22Rv1 (cell line): Measurements from ENCODE around the gene SPDYE2B.
"Not testable (repeated sequence)": the region's sequence is repeated elsewhere in the genome, so short reads cannot be mapped to it uniquely, and the experiment has no call there.

Source experiments
- H3K27ac ChIP-seq: fragments of 450-650 bp; 2 replicates; pipeline ENCODE4 v1.5.1; 2017

Gene SPDYE2B

DNA sequence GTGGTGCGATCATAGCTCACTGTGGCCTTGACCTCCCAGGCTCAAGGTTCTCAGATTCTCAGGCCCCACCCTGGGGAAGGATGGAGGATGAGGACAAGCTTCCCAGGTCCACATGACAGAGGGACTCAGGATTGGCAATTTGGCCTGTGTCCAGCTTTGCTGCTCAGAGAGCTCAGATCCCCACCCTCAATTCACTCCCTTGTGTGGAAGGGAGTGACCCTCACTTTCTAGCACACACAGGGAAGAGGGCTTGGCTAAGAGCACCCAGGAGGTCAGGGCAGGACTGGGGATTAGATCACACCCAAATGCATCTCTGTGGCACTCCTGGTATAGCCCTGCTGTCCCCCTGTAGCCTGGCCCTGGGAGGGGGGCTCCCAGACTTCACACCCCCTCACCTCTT is 6.7 kb upstream of the SPDYE2B start:
- H3K27ac ChIP-seq: not testable (repeated sequence)

DNA sequence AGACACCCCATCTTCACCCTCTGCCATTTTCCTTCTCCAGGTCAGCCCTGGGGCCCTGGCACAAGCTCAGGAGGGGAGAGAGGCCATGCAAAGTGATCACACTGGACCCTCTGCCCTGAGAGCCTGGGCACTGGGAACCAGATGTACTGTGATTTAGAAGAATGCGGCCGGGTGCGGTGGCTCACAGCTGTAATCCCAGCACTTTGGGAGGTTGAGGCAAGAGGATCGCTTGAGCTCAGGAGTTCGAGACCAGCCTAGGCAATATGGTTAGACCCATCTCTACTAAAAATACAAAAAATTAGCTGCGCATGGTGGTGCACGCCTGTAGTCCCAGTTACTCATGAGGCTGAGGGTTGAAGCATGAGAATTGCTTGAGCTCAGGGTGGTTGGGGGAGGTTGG is 2.3 kb upstream of the SPDYE2B start:
- not testable (repeated sequence) for H3K27ac ChIP-seq

DNA sequence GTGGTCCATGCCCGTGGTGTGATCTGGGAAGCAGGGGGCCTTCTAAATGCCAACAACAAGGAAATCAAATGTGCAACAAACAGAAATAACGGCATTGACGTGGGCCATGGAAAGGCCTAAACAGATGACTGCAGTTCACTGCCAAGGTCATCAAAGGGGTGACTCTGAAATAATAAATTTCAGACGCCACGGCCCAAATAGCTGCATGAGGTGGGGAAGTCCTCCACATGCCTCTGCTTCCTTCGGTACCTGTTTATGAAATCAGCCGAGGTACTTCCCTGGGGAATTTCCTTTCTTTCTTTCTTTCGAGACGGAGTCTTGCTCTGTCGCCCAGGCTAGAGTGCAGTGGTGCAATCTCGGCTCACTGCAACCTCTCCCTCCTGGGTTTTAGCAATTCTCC is 14.6 kb downstream of the SPDYE2B start:
- not testable (repeated sequence) for H3K27ac ChIP-seq

DNA sequence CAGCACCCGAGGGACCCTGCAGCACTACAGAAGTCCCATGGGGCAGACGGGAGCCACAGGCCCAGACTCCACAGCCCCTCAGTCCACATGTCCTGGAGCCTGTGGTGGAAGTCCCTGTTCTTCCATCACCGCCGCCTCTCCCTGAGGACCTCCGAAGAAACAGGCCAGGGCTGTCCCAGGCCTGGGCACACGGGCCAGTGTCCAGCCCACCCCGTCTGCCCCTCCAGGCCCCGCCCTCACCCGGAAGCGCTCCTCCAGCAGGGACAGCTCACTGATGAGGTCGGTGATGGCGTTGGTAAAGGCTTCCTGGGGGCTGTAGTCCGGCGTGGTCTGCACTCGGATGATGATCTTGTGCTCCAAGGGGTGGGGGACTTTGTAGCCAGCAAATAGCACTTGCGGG is 16.7 kb downstream of the SPDYE2B start:
- H3K27ac ChIP-seq: not testable (repeated sequence)

DNA sequence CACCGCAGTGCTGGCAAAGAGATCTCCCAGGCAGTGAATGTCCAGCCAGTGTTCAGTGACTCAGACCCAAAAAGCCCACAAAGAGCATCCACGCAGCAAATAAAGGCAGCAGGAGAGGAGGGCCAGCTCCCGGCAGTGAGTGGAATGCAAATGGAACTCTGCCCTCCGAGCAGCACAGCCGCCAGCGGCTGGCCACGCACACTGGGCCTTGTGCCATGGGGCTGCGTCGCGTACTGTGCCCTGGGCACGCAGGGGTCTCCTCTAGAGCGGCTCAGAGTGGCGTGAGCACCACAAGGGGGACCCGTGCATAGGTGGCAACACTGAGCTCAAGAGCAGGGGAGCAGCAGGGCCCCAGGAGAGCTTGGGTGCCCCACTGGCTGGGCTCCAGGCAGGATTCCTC is 17.4 kb downstream of the SPDYE2B start:
- not testable (repeated sequence) for H3K27ac ChIP-seq

DNA sequence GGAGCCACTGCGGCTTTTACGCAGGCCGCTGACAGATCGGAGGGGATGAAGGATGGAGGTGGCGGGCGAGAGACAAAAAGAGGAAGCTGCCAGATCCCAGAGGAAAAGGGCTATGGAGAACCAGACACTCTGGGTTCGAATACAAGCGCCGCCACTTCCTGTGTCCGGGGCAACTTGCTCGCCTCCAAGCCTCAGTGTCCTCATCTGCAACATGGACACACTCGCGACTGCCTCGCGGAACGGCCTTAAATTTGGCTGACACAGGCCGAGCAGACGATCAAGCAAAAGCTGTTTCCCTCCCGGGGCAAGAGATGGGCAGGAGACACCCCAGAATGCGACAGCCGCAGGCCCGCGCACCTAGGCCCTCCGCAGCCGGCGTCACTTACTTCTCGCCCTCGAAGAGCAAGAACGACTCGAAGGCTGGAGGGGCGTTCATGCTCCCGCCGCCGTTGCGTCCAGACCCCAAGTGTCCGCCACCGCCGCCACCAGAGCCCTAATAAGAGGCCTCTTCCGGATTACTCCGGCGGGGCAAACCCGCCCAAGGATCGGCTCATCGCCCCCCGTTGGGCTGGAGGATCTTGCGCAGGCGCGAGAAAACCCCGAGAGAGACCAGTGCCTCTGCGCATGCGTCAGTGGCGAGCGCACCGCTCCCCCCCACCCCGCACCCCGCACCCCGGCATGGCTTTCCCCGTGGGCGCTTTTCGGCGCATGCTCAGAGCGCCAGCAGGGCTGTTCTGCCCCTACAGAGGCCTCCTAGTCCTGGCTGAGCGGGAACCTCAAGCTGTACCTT is 21.2 kb downstream of the SPDYE2B start, which contains the start of gene POLR2J2:
Gene POLR2J2, minus strand, starts transcription at position 498 of the 790 bp plus-strand sequence. Its CDS starts 62 bp downstream, at position 436.
- H3K27ac ChIP-seq: not testable (repeated sequence)

DNA sequence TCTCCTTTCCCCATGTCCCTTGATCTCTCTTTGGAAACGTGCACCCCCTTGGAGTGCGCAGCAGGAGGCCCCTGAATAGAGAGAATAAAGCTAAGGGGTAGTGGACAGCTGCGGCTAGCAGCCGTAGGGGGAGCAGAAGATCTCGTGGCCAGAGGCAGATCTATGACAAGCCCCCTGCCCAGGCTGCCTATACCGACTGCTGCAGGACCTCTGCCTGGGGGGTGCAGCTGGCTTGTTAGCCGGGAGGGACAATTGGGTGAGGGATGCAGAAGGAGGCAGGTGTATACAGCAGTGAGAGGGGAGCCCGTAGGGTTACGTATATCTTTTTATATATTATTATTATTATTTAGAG is 21.8 kb downstream of the SPDYE2B start:
- H3K27ac ChIP-seq: not testable (repeated sequence)

DNA sequence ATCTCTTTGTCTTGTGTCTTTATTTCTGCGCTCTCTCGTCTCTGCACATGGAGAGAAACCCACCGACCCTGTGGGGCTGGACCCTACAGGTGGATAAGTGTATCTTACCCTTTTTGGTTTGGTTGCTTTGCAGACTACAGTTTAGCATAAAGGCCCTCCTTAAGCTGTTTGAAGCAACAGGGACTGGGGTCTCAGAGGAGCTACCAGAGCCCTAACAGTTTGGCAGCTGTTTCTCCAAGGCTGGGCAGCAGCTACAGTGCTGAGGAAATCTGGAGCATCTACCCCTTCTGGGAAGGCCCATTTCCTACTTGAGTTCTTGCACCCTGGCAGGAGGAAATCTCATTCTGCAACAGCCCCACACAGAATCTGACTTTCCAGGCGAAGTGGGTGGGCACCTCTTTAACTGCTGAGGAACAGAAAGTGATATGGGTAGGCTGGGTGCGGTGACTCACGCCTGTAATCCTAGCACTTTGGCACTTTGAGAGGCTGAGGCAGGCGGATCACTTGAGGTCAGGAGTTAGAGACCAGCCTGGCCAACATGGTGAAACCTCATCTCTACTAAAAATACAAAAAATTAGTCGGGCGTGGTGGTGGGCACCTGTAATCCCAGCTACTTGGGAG is 23.4 kb downstream of the SPDYE2B start:
- not testable (repeated sequence) for H3K27ac ChIP-seq

DNA sequence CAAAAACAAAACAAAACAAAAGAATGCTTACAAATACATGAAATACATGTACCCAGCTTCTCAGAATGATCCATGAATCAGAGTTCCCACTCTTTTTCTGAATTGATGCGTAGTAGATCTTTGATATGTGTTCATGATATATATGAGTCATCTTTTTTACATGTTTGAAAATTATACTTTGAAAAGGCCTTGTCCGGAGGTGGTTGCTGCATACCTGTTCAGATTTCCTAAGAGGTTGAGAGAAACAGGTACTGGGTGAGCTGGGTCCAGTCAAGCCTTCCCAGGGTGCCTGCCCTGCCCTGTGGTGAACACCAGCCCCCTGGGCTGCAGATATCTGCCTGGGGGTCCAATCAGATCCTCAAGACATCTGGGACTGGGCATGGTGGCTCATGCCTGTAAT is 25.4 kb downstream of the SPDYE2B start:
- H3K27ac ChIP-seq: not testable (repeated sequence)

DNA sequence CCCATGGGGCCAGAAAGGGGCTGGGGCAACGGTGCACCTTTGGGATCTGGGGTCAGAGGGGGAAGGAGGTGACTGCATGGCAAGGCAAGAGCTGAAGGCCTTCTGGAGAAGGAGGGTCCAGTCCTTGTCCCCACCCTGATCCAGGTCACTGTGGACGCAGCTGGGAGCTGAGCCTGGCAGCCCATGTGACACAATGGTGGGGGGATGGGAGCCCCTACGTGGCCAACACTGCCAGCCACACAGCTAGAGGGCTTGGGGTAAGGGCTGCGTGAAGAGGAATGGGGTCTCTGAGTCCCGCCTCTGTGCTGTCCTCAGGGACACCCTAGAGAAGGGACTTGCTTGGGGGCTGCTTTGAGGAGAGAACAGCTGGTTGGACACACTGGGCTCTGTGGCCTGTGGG is 30.7 kb downstream of the SPDYE2B start:
- not testable (repeated sequence) for H3K27ac ChIP-seq

DNA sequence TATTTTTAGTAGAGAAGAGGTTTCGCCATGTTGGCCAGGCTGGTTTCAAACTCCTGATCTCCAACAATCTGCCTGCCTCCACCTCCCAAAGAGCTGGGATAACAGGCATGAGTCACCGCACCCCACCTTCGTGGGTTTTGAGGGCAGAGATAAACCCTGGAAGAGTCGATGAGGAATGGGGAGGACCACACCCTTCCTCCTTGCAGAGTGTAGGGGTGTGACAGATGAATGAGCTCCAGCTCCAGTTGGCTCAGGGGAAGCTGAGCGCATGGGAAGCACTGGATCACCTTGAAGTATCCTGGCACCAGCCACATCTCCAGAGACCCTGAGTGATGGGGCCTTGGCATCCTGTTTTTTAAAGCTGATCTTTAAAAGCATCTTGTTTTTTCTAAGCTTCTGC is 32.4 kb downstream of the SPDYE2B start:
- H3K27ac ChIP-seq: not testable (repeated sequence)

DNA sequence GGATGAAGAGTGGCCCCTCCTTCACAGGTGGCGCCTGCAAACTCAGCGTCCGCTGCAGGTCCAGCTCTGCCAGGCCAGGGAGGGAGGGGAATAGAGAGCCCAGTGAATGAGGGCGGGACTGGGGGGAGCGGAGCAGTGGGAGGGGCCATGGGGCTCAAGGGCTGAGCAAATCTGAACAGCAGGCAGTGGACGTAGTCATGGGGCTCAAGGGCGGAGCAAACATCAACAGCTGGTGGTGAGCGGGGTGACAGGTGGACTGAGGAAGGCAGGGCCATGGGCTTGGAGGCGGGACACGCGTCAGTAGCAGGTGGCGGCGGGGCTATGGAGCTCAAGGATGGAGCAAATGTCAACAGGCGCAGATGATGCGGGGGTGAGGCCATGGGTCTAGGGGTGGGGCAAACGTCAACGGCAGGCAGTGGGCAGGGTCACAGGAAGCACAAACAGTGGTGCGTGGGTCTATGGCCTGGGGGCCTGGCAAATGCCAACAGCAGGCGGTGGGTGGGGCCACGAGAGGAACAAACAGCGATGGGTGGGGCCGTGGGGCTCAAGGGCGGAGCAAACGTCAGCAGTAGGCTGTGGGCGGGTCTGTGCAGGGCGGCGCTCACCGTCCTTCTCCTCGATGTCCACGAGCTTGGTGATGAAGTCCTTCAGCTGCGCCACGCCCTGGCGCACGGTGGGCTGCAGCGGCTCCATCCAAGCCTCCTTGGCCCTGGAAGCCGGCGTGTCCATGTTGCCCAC is 38.3 kb downstream of the SPDYE2B start:
- H3K27ac ChIP-seq: not testable (repeated sequence)

DNA sequence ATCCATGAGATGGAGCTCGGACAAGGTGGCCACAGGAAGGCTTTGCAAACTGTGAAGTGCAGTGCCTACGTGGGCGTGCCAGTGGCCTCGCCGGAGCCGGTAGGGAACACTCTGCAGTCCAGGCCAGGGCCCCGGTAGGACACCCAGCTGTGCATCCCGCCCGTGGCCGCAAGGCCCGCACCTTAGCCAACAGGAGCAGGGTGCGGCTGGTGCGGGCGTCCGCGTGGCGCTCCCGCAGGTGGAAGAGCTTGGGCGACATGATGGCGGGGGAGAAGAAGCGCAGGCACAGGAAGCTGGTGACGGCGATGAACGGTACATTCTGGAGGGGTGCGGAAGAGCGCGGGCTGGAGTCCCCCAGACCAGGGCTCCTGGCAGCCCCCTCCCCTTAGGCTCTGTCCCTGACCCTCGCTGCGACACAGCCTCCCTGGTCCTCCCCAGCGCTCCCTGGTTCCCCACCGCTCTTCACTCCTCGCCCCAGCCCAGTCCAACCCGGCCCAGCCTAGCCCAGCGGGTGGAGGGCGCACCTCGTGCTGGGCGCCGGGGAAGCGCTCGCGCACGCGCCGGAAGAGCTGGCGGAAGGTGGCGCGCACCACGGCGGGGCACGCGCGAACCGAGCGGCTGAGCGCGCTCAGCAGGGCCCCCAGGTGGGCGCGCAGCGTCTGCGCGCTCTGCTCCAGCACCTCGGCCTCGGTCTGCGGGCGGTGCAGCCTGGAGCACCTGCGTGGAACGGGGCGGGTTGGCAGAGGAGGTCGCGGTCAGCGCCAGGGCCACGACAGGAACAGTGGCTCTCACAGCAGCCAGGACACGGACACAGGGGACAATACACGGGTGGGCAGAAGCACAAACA is 39.5 kb downstream of the SPDYE2B start:
- not testable (repeated sequence) for H3K27ac ChIP-seq

DNA sequence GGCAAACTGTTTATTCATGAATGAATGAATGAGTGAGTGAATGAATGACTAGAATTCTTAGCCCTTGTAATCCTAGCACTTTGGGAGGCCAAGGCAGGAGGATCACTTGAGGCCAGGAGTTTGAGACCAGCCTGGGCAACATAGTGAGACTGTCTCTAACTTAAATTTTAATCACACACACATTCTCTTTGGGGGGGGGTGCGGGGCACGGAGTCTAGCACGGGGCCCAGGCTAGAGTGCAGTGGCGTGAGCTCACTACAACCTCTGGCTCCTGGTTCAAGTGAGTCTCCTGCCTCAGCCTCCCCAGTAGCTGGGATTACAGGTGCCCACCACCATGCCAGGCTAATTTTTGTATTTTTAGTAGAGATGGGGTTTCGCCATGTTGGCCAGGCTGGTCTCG is 40.5 kb downstream of the SPDYE2B start:
- not testable (repeated sequence) for H3K27ac ChIP-seq

DNA sequence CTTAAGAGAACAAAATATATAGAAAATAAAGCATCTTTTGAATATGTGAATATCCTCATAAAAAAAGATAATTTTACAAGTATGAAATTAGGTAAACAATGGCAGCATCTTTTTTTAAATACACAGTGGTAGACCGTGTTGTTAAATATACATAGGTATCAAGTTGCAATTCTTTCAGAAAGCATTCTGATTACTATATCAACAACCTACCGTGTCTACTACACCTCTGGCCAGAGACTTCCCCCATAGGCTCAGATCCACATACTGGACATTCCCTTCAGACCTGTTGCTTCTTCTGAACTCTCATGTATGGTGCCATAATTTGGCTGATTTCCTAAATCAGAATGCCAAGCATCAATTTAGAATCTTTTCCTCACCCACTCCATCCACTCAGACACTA is 43.9 kb downstream of the SPDYE2B start:
- H3K27ac ChIP-seq: not testable (repeated sequence)

DNA sequence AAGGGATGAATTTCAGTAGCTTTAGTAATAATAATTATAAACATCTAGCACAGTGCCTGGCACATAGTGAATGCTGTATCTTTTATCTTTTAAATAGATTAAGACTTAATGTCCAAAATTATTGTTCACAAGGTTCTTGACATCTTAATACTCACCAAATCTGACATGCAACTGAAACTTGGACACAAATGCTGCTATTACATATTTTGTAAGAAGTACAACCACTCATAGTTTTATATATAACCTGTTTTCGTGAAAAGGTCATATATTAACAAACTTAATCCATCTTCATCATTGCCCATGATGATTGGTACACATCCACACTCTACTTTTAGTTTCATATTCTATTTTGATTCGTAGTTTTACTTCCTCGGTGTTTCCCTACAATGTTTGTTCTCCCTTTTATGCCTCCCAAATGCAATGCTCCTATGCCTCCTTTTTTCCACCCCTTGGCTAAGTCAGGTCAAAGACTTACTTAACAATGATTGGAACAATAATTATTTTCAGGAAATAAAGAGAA is 45.0 kb downstream of the SPDYE2B start:
- H3K27ac ChIP-seq: not testable (repeated sequence)

DNA sequence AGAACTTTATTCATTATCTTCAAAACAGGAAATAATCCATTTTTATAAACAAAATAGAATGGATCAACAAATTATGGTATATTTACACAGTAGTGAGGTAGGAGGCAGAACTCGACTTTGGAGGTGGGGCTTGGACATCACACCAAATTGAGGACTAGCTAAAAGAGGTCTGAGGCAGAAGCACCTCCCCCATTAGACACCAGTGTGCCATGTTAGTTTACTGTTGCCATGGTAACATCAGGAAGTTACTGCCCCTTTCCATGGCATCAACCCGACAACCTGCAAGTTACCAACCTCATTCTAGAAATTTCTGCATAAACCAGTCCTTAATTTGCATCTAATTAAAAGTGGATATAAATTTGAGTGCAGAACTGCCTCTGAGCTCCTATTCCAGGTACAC is 45.9 kb downstream of the SPDYE2B start:
- H3K27ac ChIP-seq: not testable (repeated sequence)

DNA sequence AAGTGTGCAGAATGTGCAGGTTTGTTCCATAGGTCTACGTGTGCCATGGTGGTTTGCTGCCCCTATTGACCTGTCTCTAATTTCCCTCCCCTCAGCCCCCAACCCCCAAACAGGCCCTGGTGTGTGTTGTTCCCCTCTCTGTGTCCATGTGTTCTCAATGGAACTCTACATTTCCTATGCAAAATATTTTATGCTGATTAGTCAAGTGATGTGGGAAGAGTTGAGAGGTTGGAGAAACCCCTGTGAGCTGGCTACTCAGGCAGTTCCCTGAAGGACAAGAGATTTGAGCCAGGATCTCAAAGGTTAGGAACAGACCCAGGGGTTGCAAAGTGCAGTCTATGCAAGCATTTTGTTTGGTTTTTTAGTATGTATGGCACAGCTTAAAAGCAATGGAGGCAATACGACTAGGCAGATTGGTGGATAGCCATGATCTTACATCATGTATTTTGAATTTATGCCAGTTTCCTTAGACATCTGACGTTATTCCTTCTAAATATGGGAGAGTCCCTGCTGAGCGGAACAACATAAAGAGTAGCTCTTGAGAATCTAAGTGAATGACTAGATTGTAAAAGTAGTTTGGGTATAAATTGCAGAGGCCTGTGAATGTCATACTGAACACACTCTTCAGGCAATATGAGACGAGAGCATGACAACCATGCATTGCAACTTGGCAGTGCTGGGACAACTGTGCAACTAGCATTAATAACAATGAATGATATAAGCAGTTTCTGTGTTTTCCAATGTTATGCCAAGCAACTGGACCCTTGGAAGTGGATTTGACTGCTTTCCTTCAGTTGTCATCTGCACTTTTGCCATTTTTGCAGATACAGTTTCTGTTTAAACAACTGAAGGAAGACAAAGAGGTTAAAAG is 47.8 kb downstream of the SPDYE2B start:
- not testable (repeated sequence) for H3K27ac ChIP-seq

DNA sequence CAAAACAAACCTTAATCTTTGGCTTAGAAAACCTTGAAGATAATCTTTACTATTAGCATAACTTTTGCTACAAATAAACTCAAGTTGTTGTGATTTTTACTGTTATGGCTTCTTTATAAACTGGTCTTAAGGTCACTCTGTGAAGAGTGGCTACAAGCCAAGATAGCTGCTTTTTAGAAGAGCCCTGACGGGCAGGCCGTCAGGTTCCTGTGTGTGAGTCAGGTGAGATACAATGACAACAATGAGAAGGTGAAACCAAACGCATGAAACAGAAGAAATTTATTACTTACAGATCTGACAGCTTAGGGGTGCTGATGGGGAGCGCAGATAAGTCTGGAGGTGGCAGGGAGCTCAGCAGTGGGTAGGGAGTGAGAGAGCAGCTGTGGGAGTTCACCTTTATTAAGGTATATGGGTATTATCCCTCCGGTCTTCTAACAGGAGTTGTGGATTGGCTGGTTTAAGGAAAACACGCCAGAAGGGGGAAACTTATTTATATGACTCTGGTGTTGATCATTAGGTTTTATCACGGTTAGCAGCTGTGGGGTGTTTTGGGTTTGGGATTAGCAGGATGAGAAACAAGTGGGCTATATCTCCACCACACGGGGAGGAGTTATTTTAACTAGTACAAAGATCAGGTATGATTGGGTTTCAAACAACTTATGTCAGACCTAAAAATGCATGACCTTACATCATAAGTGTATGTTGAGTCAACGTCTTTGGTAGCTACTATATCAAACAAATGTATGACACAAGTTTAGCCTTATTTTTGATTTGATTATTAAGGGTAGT is 49.0 kb downstream of the SPDYE2B start:
- not testable (repeated sequence) for H3K27ac ChIP-seq
